Muscle of leg (tissue), 11 donors: ENCODE data around the gene FBXW5. TPM values are rescaled to one million over a fixed set of nuclear protein-coding genes. Genes with fewer than 3 reads are reported as not detected.

Source experiments
- DNase-seq: peaks from one replicate; pipeline ENCODE4 v3.0.0; 2013
- H3K27ac ChIP-seq: one replicate; pipeline ENCODE4 v1.5.1; 2013; ENCODE audit warnings: mild to moderate bottlenecking, low read length, control low read depth
- H3K27me3 ChIP-seq: one replicate; pipeline ENCODE4 v1.6.1; 2013; ENCODE audit warnings: low read length; ENCODE audit not compliant: control insufficient read depth, insufficient read depth
- H3K36me3 ChIP-seq: one replicate; pipeline ENCODE4 v1.6.1; 2013; ENCODE audit warnings: low read length; ENCODE audit not compliant: control insufficient read depth, insufficient read depth
- H3K4me1 ChIP-seq: one replicate; pipeline ENCODE4 v1.6.1; 2013; ENCODE audit warnings: low read length; ENCODE audit not compliant: control insufficient read depth, insufficient read depth
- H3K4me3 ChIP-seq: one replicate; pipeline ENCODE4 v1.5.1; 2013; ENCODE audit warnings: low read length, control low read depth
- H3K9me3 ChIP-seq: replicated peaks from 2 replicates; pipeline ENCODE4 v1.6.1; 2013; ENCODE audit warnings: low read depth, low read length; ENCODE audit not compliant: control insufficient read depth
- WGBS: methylation state at CpG from one replicate; pipeline ENCODE4 v1.1.5; 2013; ENCODE audit warnings: missing lambda C conversion rate; ENCODE audit not compliant: insufficient coverage; 5-methylcytosine and 5-hydroxymethylcytosine counted together
- polyA plus RNA-seq, 8 donors: library from polyadenylated mRNA; unstranded; fragments of 120-200 nt; gene quantifications; one replicate each; pipeline versions ENCODE4 v1.2.1 to v1.2.3, GENCODE V29; 2013; ENCODE audit warnings: inconsistent platforms in 1 of 8, low replicate concordance in 1 of 8; ENCODE audit not compliant: insufficient read length in 8 of 8, insufficient read depth in 1 of 8
- total RNA-seq: library from RNA; stranded (reverse); fragments of 120-200 nt; gene quantifications from one replicate; pipeline ENCODE4 v1.2.4, GENCODE V29; 2013

The FBXW5 gene
- total and polyA plus RNA-seq, 9 donors, result 39.9 to 54.8 (median 45.3) TPM

GRCh38 chr9:136978073-136978864 lies 33.7 kb upstream of the FBXW5 start:
- no peak overlapping the region for H3K27ac ChIP-seq
- DNase-seq, result peak; percentile 70
- H3K27me3 ChIP-seq, result peaks cover 18% of the 10 kb centered on the region
- H3K9me3 ChIP-seq, result no peaks in the 10 kb centered on the region
- peaks cover 37% of the 10 kb centered on the region for H3K4me1 ChIP-seq
- under 1% methylated on average over 45 of the region's 78 CpGs for WGBS
- peak overlapping the region; percentile 37 for H3K4me3 ChIP-seq
- H3K36me3 ChIP-seq, result no peaks in the 10 kb centered on the region

GRCh38 chr9:136977649-136978072 lies 33.1 kb upstream of the FBXW5 start:
- H3K9me3 ChIP-seq, result no peaks in the 10 kb centered on the region
- peak overlapping the region; percentile 37 for H3K4me3 ChIP-seq
- H3K36me3 ChIP-seq, result no peaks in the 10 kb centered on the region
- peaks cover 12% of the 10 kb centered on the region for H3K27me3 ChIP-seq
- H3K27ac ChIP-seq, result no peak overlapping the region
- DNase-seq, result no peak
- 8% methylated on average over 31 of the region's 33 CpGs for WGBS
- peaks cover 37% of the 10 kb centered on the region for H3K4me1 ChIP-seq

DNA sequence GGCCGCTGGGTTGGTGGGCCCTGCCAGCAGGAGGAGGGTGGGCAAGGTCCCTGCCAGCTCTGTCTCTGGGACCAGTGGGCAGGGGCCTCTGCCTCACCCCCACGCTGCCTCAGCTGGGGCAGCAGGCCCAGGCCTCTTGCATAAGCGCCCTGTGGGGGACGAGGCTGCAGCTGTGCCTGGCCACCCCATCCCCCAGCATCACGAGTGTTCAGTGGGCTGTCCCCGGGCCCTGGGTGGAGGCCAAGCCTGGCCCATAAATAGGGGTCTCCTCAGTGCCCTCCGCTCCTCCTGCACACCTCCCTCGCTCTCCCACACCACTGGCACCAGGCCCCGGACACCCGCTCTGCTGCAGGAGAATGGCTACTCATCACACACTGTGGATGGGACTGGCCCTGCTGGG lies 32.7 kb upstream of the FBXW5 start, which contains the start of gene PTGDS:
Gene PTGDS, plus strand, starts transcription at position 282 of the 400 bp plus-strand sequence. Its CDS starts 75 bp downstream, at position 357.
- Histone ChIP-seq H3K4me1 (peaks cover 37% of the 10 kb centered on the region), H3K4me3 (peak within 1 kb of the TSS; percentile 37), H3K27me3 (peaks cover 8% of the 10 kb centered on the region), H3K36me3 (no peaks in the 10 kb centered on the region), H3K9me3 (no peaks in the 10 kb centered on the region), H3K27ac (no peak within 1 kb of the TSS)
- peak; percentile 71 for DNase-seq
- WGBS, result 59% methylated on average over 9 of the region's 10 CpGs

- Histone ChIP-seq H3K9me3 (no peaks in the 10 kb centered on the region), H3K4me1 (peaks cover 37% of the 10 kb centered on the region), H3K4me3 (no peak overlapping the region), H3K36me3 (no peaks in the 10 kb centered on the region), H3K27me3 (peaks cover 3% of the 10 kb centered on the region), H3K27ac (no peak overlapping the region)
- 51% methylated on average over 7 of the region's 14 CpGs for WGBS
- DNase-seq, result peak; percentile 57
These were observed 31.1 kb upstream of the FBXW5 start for GRCh38 chr9:136975644-136976043.

DNA sequence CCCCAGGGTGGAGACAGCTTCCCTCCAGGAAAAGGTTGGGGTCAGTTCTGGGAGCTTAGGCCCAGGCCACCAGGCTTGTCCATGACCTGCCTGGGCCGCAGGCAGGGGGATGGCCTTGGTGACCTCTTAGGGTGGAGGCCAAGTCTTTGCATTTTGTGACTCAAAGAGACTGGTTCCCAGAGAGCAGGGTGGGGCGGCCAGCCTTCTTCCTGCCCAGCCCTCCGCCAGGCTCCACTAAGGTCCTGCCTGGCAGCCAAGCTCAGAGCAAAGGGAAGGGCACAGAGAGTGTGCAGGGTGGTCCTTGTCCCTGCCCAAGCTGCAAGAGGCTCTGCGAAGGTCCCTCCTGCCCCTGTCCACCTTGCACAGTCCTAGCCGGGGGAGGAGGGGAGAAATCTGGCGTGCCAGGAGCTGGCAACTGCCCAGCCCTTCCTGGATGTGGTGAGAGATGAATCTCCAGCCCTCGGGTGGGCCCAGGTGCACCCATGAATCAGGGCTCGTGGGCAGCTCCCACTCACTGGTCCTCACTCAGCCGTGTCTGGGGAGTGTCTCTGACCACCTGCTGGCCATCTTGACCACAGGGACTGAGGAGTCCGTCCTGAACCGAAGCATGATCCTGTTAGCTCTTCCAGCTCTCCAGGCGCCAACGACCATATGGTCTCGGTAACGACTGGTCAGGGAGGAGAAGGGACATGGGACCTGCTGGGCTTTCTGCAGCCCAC lies 30.4 kb upstream of the FBXW5 start:
- no peak overlapping the region for H3K4me3 ChIP-seq
- H3K27me3 ChIP-seq, result peaks cover 3% of the 10 kb centered on the region
- DNase-seq, result no peak
- H3K9me3 ChIP-seq, result no peaks in the 10 kb centered on the region
- WGBS, result 60% methylated on average over 13 of the region's 15 CpGs
- H3K36me3 ChIP-seq, result no peaks in the 10 kb centered on the region
- peaks cover 37% of the 10 kb centered on the region for H3K4me1 ChIP-seq
- H3K27ac ChIP-seq, result no peak overlapping the region

DNA sequence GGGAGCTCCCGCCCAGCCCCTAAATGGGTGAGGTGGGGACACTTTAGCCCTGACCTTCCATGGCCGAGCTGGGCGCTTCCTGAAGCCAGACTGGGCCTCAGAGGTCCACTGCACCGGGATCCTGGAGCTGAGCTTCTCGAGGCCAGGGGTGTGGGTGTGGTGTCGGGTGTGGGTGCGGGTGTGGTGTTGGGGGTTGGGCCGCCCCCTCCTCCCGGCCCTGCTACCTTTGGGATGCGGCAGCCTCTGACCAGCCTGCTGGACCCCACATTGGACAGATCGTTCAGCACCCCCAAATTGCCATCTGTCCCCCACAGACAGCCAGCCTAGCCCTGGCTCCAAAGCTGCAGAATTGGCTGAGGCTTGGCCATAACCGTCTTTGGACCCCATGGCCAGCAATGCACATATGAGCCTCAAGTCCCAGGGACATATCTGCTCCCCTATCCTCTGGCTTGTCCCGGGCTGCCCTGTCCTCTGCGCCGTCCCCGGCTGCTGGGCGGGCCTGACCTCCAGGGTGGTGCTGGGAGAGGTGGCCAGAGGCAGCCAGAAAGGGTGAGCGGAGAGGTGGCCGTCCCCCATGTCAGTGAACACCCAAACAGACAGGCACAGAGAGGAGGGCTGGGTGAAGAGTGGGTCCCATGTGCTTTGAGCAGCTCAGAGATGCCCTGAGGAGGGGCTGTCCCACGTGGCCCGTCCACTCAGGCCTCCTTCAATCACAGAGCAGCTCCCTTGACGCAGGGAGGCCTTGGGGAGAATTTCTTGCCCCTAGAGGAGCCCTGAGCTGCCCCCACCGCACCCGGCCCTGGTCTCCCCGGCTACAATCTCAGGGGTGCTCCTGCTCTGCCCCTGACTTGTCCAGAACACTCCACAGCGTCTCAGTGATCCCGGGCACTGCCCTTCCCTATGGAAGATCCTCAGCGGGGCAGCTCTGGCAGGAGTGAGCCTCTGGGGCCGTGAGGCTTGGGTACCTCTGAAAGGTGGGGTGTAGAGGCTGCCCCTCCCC lies 29.4 kb upstream of the FBXW5 start:
- Histone ChIP-seq H3K4me3 (no peak overlapping the region), H3K9me3 (no peaks in the 10 kb centered on the region), H3K27ac (no peak overlapping the region), H3K27me3 (peaks cover 3% of the 10 kb centered on the region), H3K4me1 (peaks cover 37% of the 10 kb centered on the region), H3K36me3 (no peaks in the 10 kb centered on the region)
- 84% methylated on average over 15 of the region's 29 CpGs for WGBS
- DNase-seq, result no peak

- Histone ChIP-seq H3K9me3 (no peaks in the 10 kb centered on the region), H3K27me3 (peaks cover 3% of the 10 kb centered on the region), H3K36me3 (no peaks in the 10 kb centered on the region), H3K4me3 (no peak overlapping the region), H3K27ac (no peak overlapping the region), H3K4me1 (peaks cover 32% of the 10 kb centered on the region)
- no peak for DNase-seq
- WGBS, result 83% methylated on average over 1 of the region's 13 CpGs
These were observed 28.2 kb upstream of the FBXW5 start for GRCh38 chr9:136972743-136973142.

DNA sequence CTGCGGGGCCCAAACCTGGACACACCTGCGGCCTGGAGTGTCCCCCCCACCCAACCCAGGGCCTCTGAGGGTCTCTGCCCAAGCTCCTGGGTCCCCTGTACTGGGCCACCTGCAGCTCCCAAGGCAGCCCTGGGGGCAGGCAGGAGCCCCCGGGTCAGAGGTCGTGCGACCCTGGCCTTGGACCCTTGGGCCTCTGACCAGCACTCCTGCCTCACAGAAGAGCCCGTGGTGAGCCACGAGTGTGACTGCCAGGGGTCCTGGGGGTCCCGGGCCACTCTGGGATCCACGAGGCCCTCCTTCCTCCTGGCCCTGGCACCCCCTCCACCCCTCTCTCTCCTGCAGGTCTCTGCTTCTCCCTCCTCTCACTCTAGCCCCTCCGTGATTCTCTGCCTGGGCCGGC lies 27.8 kb upstream of the FBXW5 start:
- Histone ChIP-seq H3K4me3 (no peak overlapping the region), H3K9me3 (no peaks in the 10 kb centered on the region), H3K4me1 (peaks cover 28% of the 10 kb centered on the region), H3K27ac (no peak overlapping the region), H3K27me3 (no peaks in the 10 kb centered on the region), H3K36me3 (no peaks in the 10 kb centered on the region)
- 74% methylated on average over 9 of the region's 11 CpGs for WGBS
- no peak for DNase-seq

- H3K4me3 ChIP-seq, result no peak overlapping the region
These were observed 27.2 kb upstream of the FBXW5 start for GRCh38 chr9:136971746-136972145.

More at GRCh38 chr9:136971746-136972145, 27.2 kb upstream of the FBXW5 start:
- Histone ChIP-seq H3K27ac (no peak overlapping the region), H3K36me3 (no peaks in the 10 kb centered on the region), H3K9me3 (no peaks in the 10 kb centered on the region), H3K4me1 (peaks cover 22% of the 10 kb centered on the region), H3K27me3 (no peaks in the 10 kb centered on the region)
- 57% methylated on average over 14 of the region's 14 CpGs for WGBS
- DNase-seq, result no peak
